HG02943 (cell line): ENCODE data around the gene ADCY7.

Experiments used
- ATAC-seq: cut with Tn5 transposase; IDR thresholded peaks from one replicate; pipeline ENCODE4 v1.9.1; 2021; ENCODE audit warnings: mild to moderate bottlenecking, low read depth, moderate library complexity; ENCODE audit not compliant: unreplicated experiment

ADCY7 gene

GRCh38 chr16:50265716-50266336 lies 525 bp upstream of the ADCY7 start:
- no peak for ATAC-seq

DNA sequence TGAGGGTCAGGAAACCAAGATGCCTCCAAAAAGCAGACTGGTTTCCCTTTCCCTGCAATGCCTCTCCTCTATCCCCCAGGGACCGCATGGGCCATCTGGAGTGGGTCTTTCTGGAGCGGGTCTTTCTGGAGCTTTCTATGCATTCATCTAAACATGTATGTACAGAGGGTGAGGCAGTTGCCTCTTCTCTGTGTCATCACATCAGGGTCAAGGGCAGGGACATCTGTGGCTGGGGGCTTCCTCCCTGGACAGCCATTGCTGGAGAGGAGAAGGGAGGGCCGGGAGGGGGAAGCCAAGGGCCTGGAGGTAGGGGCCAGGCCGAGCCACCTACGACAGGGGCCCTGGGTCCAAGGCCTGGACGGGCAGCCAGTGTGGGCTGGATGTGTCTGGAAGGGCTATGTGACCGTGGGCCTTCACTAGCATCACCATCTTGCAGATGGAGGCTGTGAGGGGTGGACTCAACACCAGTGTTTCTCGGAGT lies 840 bp downstream of the ADCY7 start:
- no peak for ATAC-seq

DNA sequence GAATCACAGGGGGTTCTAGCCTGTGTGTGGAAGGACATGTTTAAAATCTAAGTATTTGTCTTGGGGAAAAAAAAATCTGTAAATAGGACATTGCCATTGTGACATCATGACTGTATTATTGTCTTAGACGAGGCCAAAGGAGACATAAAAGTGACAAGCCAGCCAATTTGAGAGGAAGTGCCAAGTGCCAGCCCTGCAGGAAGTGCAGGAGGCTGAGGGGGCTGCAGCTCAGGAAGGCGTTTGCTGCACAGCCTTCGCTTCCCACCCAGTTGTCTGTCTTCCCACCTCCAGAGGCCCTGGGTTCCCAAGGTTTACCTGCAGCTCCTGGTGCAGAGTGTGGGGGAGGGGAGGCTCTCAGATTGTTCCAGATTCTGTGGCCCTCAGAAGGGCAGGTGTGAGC lies 1.3 kb downstream of the ADCY7 start:
- ATAC-seq = no peak

DNA sequence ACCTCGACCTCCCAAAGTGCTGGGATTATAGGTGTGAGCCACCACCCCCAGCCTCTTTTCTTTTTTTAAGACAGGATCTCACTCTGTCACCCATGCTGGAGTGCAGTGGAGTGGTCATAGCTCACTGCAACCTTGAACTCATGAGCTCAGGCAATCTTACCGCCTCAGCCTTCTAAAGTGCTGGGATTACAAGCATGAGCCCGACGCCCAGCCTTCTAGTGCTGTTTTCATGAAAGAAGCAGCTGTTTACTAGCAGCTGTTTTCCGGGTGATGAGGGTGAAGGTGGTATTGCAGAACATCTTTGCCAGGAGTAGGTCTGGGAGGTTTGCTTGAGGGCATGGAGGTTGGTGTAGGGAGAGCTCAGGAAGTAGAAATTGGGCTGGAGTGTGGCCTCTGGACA lies 2.0 kb downstream of the ADCY7 start:
- no peak for ATAC-seq

DNA sequence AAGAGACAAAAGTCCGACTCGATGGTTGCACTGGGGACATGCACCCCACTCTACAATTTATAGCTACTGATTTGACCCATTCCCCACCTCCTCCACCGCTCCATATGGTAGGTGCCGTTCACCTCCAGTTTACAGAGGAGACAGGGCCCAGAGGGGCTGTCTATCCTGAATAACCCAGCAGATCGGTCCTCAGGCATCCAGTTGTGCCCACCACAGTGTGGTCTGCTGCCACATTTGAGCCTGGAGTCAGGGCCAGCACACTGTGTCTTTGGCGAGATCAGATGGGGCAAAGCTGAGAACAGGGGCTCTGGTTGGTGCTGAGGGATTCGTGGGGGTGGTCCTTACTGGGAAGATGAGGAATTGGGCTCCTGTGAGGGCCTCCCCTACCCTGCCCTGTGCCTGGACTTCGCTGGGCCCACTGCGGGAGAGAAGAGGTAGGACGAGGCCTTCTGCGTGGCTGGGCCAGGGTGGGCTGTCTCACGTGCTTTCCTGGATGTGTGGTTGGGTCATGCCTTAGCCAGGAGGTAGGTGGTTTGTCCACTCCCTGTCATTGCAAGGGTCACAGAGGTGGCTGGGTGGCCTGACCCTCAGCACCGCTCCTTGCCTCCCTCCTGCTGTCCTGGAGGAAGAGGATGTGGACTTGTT lies 2.8 kb downstream of the ADCY7 start:
- no peak for ATAC-seq

DNA sequence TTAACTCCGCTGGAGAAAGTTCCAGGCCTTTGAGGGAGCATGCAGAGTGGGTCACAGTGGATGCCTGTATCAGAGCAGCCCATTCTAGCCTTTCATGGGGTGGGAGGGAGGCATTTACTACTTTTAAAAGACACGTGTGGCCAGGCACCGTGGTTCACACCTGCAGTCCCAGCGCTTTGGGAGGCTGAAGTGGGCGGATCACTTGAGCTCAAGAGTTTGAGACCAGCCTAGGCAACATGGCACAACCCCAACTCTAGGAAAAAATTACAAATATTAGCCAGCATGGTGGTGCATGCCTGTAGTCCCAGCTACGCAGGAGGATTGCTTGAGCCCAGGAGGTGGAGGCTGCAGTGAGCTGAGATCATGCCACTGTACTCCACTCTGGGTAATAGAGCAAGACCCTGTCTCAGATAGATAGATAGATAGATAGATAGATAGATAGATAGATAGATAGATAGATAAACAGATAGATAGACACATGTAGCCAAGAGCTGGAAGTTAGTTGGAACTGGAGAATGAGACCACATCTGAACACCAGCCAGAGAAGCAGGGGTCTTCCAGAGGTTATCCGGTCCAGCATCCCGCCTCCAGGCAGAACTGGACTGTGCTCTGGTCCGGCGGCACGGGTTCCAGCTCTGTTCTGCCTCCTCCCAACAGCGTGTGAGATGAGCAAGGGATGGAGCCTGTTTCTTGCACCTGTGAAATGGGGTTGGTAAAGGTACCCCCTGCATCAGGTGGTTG lies 3.6 kb downstream of the ADCY7 start:
- no peak for ATAC-seq

GRCh38 chr16:50270510-50271147 lies 4.3 kb downstream of the ADCY7 start:
- ATAC-seq = no peak

GRCh38 chr16:50271148-50272041 lies 5.0 kb downstream of the ADCY7 start:
- ATAC-seq = no peak

DNA sequence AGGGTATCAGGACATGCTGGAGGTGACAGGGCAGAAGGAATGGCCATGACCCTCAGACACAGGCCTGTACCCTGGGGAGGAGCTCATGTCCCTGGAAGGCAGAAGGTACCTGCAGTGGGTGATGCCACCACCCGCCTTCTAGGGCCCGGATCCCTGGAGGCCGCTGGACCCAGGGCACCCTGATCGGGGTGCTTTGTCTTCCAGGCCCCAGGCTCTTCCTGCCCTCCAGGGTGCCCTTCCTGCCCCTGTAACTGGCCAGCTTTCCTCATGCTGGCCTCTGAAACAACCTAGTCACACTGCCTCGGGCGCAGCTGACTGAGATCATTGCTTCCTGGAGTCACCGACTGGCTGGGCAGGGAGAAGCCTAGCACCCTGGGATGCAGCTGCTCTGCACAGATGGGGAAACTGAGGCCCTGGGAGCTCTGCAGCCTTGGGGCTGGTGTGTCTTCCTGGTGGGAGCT lies 5.8 kb downstream of the ADCY7 start:
- ATAC-seq = no peak

- no peak for ATAC-seq
Observed at GRCh38 chr16:50272687-50273381, 6.5 kb downstream of the ADCY7 start.

- ATAC-seq = no peak
Observed at GRCh38 chr16:50273382-50273690, 7.0 kb downstream of the ADCY7 start.

- peak; percentile 65 for ATAC-seq
Observed at GRCh38 chr16:50273888-50274325, 7.6 kb downstream of the ADCY7 start.

- peak; percentile 47 for ATAC-seq
Observed at GRCh38 chr16:50274326-50275097, 8.2 kb downstream of the ADCY7 start.

DNA sequence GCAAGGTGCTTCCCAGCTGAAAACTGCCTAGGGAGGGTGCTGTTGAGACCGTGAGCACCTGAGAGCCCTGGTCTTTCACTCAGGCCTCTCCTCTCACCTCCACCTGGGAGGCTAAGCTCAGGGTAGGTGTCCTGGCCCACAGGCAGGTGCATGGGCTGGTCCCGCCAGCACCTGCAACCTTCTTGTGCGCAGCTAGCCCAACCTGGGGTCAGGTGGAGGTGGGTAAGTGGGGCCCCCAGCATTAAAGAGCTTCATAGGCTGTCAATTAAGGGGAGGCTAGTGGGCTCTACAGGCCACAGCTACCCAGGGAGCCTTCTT lies 8.7 kb downstream of the ADCY7 start:
- ATAC-seq = no peak

- ATAC-seq = no peak
Observed at GRCh38 chr16:50275428-50276325, 9.3 kb downstream of the ADCY7 start.

DNA sequence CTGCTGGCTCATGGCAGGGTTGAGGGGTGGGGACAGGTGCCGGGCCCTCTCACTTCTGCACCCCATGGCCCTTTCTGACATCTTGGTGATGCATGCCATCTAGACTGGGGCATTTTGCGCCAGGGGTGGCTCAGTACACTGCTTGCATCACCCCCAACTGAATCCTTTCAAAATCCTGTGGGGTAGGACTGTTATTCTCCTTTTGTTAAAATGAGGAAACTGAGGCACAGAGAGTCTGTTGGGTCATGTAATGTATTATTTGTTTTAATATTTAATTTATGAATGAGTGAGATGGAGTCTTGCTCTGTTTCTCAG lies 9.9 kb downstream of the ADCY7 start:
- ATAC-seq = no peak

- ATAC-seq = no peak
Observed at GRCh38 chr16:50276801-50277555, 10.6 kb downstream of the ADCY7 start.

DNA sequence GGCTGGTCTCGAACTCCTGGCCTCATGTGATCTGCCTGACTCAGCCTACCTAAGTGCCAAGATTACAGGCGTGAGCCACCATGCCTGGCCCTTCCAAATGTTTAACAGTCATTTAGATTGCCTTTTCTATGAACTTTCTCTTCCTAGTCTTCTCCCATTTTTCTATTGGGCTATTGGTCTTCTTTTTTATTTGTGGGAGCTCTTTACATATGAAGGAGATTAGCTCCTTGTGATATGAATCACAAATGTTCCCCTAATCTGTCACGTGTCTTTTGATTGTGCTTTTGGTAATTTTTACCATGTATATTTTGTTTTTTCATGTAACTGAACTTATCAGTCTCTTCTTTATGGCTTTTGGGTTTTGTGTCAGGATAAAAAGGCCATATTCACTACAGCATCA lies 11.9 kb downstream of the ADCY7 start:
- no peak for ATAC-seq
